Psoas muscle (tissue), 8 donors: Measurements from ENCODE around the gene LGI4. TPM values are rescaled to one million over a fixed set of nuclear protein-coding genes. Genes with fewer than 3 reads are reported as not detected.
A peak's percentile ranks its signal among the peaks of the same experiment; 100 is the strongest.
"Not testable (repeated sequence)": the region's sequence is repeated elsewhere in the genome, so short reads cannot be mapped to it uniquely, and the experiment has no call there.

Source experiments
- ATAC-seq, 4 donors: fragments of 200-7000 bp; cut with Tn5 transposase; one replicate each; pipeline ENCODE4 v1.9.1; 2020; ENCODE audit warnings: moderate library complexity in 3 of 4, mild to moderate bottlenecking in 2 of 4
- DNase-seq, 2 donors: peaks; one replicate each; pipeline ENCODE4 v3.0.0-alpha.2; 2020
- H3K27ac ChIP-seq: fragments of 200-600 bp; one replicate; pipeline ENCODE4 v1.8.0; 2022
- H3K27me3 ChIP-seq, 3 donors: fragments of 200-600 bp in 1 of 3; one replicate each; pipeline versions ENCODE4 v1.6.1 to v1.8.0; 2013 to 2022; ENCODE audit warnings: low read length in 2 of 3, mild to moderate bottlenecking in 2 of 3, moderate library complexity in 1 of 3; ENCODE audit not compliant: insufficient read depth in 3 of 3
- H3K36me3 ChIP-seq, 2 donors: fragments of 200-600 bp in 1 of 2; one replicate each; pipeline versions ENCODE4 v1.6.1 to v1.8.0; 2013 to 2022; ENCODE audit warnings: low read depth in 1 of 2, mild to moderate bottlenecking in 1 of 2, moderate library complexity in 1 of 2; ENCODE audit not compliant: insufficient read depth in 1 of 2
- H3K4me1 ChIP-seq: fragments of 200-600 bp; one replicate; pipeline ENCODE4 v1.8.0; 2022
- H3K4me3 ChIP-seq: fragments of 200-600 bp; one replicate; pipeline ENCODE4 v1.8.0; 2022; ENCODE audit warnings: mild to moderate bottlenecking
- H3K9me3 ChIP-seq: fragments of 200-600 bp; one replicate; pipeline ENCODE4 v1.8.0; 2022
- CTCF ChIP-seq: fragments of 200-600 bp; IDR thresholded peaks from one replicate; pipeline ENCODE4 v1.8.0; 2022; ENCODE audit warnings: antibody characterized with exemption
- WGBS, 3 donors: extraction: QIAGEN DNeasy Blood & Tissue Kit; methylation state at CpG; one replicate each; pipeline versions ENCODE4 v1.1.6 to v1.1.7; 2013; 5-methylcytosine and 5-hydroxymethylcytosine counted together
- intact Hi-C, 2 donors: fragments of 100-400 bp; cut with DNase I; formaldehyde crosslinking; loops; one replicate each; pipeline versions ENCODE4 v1.11.0 to v1.14.2; 2022
- polyA plus RNA-seq, 3 donors: library from polyadenylated mRNA; stranded (reverse); fragments of 200-250 nt; gene quantifications; one replicate each; pipeline ENCODE4 v1.2.3, GENCODE V29; 2013
- total RNA-seq, 4 donors: library from RNA; stranded (reverse); fragmentation: NEBNext Ultra II Directional in 2 of 4; extraction: Animal tissue kit (Norgen Biotek cat#: 25700) in 2 of 4; gene quantifications; one replicate each; pipeline versions ENCODE4 v1.2.1 to v1.2.4, GENCODE V29; 2021 to 2023
- donor health status: healthy with polysubstance abuse.
- donor health status: DM: no; HTN: no; CAD: no; lungs with moderate emphysema.
- donor health status: Bipolar disorder and iron deficiency.
- donor health status: healthy.
- donor health status: DM: yes; HTN: yes; CAD: no.
- donor health status: DM: no; HTN: no; CAD: no.
- donor health status: DM: no; HTN: no; CAD: no.
- donor health status: DM: yes; HTN: yes; CAD: no.

Gene LGI4
- total and polyA plus RNA-seq, 7 donors, result 3.2 to 22.1 (median 16.2) TPM

- peaks cover 0 to 41% (median 20%) of the 10 kb centered on the region in 3 donors for H3K27me3 ChIP-seq
- H3K27ac ChIP-seq, result peak within 1 kb of the TSS; percentile 36
- WGBS, 3 donors, result 1% methylated on average over 45 to 49 of the region's 49 CpGs
- DNase-seq, result peak; percentile 74
- no peak for TF ChIP-seq CTCF
- H3K36me3 ChIP-seq, result peaks cover 0 to 14% of the 10 kb centered on the region in 2 donors
- intact Hi-C loops, result no loop called here
- H3K9me3 ChIP-seq, result no peaks in the 10 kb centered on the region
- peak; percentile 59 to 79 (median 62) for ATAC-seq
- H3K4me1 ChIP-seq, result no peaks in the 10 kb centered on the region
- H3K4me3 ChIP-seq, result peak within 1 kb of the TSS; percentile 63
Observed at GRCh38 chr19:35154525-35155406, 19.9 kb upstream of the LGI4 start, which contains the start of gene FXYD5. Gene FXYD5 (plus strand): TSS chr19:35154735. CDS start chr19:35155551, 816 bp downstream.

GRCh38 chr19:35153701-35154524 is 19.1 kb upstream of the LGI4 start:
- DNase-seq, result peak; percentile 44 to 65
- WGBS, 3 donors, result 1 to 2% (median 1%) methylated on average over 33 to 36 of the region's 36 CpGs
- Histone ChIP-seq H3K27me3 (peaks cover 0 to 41% (median 20%) of the 10 kb centered on the region in 3 donors), H3K4me3 (peak overlapping the region; percentile 63), H3K36me3 (peaks cover 0 to 8% of the 10 kb centered on the region in 2 donors), H3K4me1 (no peaks in the 10 kb centered on the region), H3K9me3 (no peaks in the 10 kb centered on the region), H3K27ac (no peak overlapping the region)
- peak; percentile 31 for TF ChIP-seq CTCF
- intact Hi-C loops, result no loop called here
- ATAC-seq, result peak in 3 of 4 donors; percentile 36 to 43 (median 38)

- H3K4me1 ChIP-seq, ATAC-seq, H3K27ac ChIP-seq, H3K9me3 ChIP-seq, H3K4me3 ChIP-seq, intact Hi-C loops, DNase-seq, H3K36me3 ChIP-seq: not testable (repeated sequence)
- H3K27me3 ChIP-seq, result peaks cover 0 to 41% (median 20%) of the 10 kb centered on the region in 3 donors
- WGBS, 3 donors, result 60 to 65% (median 61%) methylated on average over 10 of the region's 10 CpGs
Observed at GRCh38 chr19:35153129-35153522, 18.3 kb upstream of the LGI4 start.

- intact Hi-C loops, result no loop called here
- Histone ChIP-seq H3K9me3 (no peaks in the 10 kb centered on the region), H3K4me1 (no peaks in the 10 kb centered on the region), H3K36me3 (no peaks in the 10 kb centered on the region), H3K27me3 (peaks cover 0 to 37% (median 20%) of the 10 kb centered on the region in 3 donors), H3K27ac (no peak overlapping the region), H3K4me3 (no peak overlapping the region)
- TF ChIP-seq CTCF, result no peak
- ATAC-seq (no peak), DNase-seq (no peak)
- WGBS, 3 donors, result 85 to 87% (median 87%) methylated on average over 20 of the region's 20 CpGs
Observed at GRCh38 chr19:35151273-35152065, 16.6 kb upstream of the LGI4 start.
